GM18858 (cell line): ENCODE measurements around the gene ZNF667.

Experiments
- ATAC-seq: cut with Tn5 transposase; IDR thresholded peaks from one replicate; pipeline ENCODE4 v1.9.1; 2021; ENCODE audit not compliant: unreplicated experiment

The ZNF667 gene

GRCh38 chr19:56476651-56477428 lies at the start of gene ZNF667:
Gene ZNF667 (minus strand): TSS chr19:56477345. CDS start chr19:56462370, 14,975 bp downstream.
- ATAC-seq, result no peak

GRCh38 chr19:56525214-56525860 lies 48.2 kb upstream of the ZNF667 start:
- no peak for ATAC-seq

DNA sequence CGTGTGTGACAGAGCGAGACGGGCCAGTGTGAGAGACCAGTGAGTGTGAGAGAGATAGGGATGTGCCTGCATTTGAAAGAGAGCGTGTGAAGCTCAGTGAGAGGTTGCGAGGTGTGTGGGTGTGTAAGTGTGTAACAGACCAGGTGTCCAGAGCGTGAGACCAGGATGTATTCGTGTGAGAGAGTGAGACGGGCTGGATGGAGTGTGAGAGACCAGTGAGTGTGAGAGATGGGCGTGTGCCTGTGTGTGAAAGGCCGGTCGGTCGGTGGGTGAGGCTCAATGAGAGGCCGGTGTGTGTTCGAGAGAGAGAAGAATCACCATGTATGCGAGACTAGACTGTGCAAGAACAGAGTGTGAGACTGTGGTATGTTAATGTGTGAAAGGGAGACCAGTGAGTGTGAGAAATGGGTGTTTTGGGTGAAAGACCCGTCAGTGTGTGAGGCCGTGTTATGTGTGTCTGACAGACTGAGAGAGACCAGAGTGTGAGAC lies 31.2 kb upstream of the ZNF667 start:
- no peak for ATAC-seq

DNA sequence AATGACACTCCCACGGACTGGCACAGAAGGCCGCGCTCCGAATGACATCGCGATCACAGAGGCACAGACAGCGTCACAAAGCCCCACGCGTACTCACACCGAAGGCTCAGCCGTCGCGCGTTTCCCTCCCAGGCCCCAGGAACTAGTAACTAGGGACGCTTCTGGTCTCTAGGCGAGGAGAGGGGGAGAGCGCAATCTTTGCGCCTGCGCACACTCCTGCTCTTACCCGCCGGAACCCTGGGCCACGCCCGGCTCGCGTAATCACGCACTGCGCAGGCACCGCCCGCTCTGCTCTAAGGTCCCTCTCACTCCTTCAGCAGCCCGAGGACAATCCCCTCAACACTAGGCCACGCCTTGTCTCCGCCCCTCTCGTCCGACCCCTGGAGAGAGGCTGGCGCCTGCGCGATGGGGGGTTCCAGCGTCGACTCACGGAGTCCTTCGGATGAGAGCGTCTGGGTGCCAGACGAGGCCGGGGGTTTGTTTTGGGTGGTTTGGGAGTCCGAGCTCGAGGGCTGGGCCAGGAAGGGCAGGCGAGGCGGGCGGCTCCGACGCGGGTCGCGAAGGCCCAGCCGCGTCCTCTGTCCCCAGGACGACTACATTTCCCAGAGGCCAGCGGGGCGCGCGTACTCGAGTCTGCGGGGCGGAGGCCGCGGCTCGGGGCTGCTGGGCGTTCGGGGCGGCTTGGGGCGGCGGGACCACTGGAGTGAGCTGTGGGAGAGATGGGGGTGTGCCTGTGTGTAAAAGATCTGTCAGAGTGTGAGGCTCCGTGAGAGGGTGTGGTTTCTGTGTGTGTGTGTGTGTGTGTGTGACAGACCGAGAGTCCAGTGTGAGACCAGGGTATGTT lies 30.5 kb upstream of the ZNF667 start, which contains the start of gene ZNF471:
ZNF471 (plus strand) TSS at position 410 of the 844 bp plus-strand sequence. CDS start 3,717 bp downstream, outside the sequence.
- ATAC-seq, result no peak

GRCh38 chr19:56504581-56504980 lies 27.4 kb upstream of the ZNF667 start:
- ATAC-seq, result no peak

DNA sequence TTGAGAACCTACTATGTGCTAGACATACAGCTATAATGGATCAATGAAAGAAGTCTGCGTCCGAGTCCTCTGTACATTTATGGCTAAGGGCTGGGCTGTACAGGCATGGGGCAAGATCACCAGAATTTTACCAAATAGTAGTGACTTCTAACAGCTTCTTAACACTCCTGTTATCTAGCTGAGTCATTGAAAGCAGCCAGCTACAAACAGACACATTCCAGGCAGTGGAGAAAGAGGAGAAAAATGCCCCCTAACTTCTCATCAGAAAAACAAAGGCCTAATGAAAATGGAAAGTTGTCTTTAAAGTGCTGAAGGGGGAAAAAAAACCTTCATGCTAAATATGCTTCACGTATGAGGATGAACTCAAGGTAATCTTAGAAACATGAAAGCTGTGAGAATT lies 14.3 kb upstream of the ZNF667 start:
- no peak for ATAC-seq

GRCh38 chr19:56477429-56478338 lies 539 bp upstream of the ZNF667 start:
- ATAC-seq, result no peak

- ATAC-seq, result no peak
Observed at GRCh38 chr19:56476093-56476492, 1.1 kb downstream of the ZNF667 start.

DNA sequence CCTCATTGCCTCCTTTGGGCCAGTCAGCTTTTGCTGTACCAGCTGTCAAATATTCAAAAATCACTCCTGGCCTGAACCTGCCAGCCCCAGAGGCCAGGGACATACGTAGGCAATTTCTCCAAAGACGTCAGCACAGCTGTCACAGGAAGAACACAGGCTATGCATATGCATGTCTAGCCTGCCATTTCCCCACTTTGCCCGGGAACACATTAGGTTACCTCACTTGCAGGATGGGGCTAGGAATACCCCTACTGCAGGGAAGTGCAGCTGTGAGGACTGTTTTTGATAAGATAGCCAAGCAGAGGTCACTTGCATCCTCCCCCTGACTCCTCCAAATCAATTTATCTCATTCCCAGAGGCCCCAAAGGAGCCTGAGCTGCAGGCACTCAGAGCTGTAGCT lies 2.8 kb downstream of the ZNF667 start:
- ATAC-seq, result no peak

DNA sequence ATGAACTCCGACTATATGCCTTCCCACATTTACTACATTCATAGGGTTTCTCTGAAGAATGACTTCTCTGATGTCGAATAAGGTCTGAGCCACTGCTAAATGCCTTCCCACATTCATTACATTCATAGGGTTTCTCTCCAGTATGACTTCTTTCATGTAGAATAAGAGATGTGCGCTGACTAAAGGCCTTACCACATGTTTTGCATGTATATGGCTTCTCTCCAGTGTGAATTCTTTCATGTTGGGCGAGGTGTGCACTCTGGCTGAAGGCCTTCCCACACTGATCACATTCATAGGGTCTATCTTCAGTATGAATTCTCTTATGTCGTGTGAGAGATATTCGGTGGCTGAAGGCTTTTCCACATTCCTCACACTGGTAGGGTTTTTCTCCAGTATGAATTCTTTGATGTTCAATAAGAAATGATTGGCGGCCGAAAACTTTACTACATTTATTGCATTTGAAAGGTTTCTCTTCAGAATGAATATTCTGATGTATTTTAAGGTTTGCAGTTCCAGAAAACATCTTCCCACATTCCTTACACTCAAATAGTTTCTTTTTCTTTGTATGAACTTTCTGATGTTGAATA lies 35.8 kb downstream of the ZNF667 start:
- ATAC-seq, result no peak

DNA sequence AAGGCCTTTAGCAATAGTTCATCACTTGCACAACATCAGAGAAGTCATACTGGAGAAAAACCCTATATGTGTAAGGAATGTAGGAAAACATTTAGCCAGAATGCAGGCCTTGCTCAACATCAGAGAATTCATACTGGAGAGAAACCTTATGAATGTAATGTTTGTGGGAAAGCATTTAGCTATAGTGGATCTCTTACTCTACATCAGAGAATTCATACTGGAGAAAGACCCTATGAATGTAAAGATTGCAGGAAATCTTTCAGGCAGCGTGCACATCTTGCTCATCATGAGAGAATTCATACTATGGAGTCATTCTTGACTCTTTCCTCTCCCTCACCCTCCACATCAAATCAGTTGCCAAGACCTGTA lies 53.2 kb downstream of the ZNF667 start:
- ATAC-seq, result no peak

GRCh38 chr19:56423276-56423984 lies 53.7 kb downstream of the ZNF667 start:
- no peak for ATAC-seq

- no peak for ATAC-seq
Observed at GRCh38 chr19:56405062-56405461, 72.1 kb downstream of the ZNF667 start.

GRCh38 chr19:56404705-56405056 lies 72.5 kb downstream of the ZNF667 start:
- no peak for ATAC-seq

GRCh38 chr19:56403764-56404704 lies 73.1 kb downstream of the ZNF667 start, which contains the start of gene ZNF583:
Gene ZNF583 (plus strand): TSS chr19:56404332. CDS start chr19:56407115, 2,783 bp downstream.
- peak; percentile 62 for ATAC-seq

GRCh38 chr19:56403261-56403660 lies 73.9 kb downstream of the ZNF667 start:
- no peak for ATAC-seq

DNA sequence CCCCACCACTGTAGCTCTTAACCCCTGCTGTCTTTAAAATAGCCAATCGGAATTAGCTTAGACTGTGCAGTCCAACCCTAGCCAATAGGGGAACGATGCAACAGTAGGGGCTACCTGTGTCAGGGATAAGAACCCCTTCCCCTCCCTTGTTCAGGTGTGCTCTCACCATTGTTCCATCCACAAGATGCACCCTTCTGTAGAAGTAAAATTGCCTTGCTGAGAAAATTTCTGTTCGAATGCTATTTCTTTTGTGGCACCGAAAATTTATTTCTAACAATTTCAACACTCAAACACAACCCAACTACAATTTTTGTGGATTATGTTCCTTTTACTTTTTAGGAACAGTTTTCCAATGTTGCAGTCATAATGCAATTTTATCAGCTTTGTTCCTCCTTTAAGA lies 76.7 kb downstream of the ZNF667 start:
- no peak for ATAC-seq

DNA sequence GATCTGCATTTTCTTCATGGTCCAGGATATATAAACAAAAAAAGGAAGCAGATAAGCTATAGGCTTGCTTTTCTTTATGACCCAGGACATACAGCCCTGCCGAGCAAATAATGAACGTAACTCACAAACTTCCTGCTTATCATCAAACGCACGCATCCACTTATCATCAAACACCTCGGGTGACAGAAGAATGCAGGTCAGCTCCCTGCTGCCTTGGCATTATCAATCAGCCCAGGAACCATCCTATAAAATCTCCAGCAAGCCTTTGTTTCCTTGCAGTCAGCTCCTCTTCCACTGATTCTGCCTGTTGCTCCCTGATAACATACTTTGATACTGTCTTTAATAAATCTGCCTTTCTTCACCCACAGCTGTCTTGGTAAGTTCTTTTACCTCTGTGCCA lies 78.3 kb downstream of the ZNF667 start:
- ATAC-seq, result no peak
